ENCODE data around the gene SMPDL3B. TPM values are rescaled to one million over a fixed set of nuclear protein-coding genes. Genes with fewer than 3 reads are reported as not detected.

The SMPDL3B gene, protein sequence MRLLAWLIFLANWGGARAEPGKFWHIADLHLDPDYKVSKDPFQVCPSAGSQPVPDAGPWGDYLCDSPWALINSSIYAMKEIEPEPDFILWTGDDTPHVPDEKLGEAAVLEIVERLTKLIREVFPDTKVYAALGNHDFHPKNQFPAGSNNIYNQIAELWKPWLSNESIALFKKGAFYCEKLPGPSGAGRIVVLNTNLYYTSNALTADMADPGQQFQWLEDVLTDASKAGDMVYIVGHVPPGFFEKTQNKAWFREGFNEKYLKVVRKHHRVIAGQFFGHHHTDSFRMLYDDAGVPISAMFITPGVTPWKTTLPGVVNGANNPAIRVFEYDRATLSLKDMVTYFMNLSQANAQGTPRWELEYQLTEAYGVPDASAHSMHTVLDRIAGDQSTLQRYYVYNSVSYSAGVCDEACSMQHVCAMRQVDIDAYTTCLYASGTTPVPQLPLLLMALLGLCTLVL
- not detected for total RNA-seq

DNA sequence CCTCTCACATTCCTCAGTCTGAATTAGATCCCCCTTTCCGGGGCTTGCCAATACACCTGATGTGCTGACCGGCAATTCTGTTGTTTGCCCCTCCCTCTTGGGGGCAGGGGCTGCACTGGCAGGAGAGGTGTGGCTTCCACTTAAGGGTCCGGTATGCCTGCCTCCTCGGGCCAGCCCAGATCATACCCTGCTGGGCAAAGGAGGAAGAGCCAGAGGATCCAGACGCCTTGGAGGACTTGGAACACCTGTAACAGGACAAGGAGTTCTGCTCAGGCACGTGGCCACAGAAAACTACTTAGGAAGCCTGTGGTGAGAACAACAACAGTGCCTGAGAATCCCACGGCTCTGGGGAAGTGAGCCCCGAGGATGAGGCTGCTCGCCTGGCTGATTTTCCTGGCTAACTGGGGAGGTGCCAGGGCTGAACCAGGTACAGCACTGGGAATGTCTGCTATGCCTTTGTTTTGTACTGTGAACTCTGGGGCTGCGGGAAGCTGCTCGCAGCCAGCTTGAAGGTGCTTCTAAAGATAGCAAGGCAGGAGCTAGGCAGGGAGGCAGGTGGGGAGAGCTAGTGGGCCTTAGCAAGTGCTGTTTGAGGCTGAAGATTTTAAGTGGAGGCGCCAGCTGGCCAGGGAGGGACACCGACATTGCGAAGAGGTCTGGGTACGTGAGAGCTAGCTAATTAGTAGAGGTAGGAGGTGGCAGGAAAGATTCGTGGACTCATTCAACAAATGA, at the start of gene SMPDL3B:
Gene SMPDL3B, plus strand, starts transcription at position 183 of the 732 bp plus-strand sequence. Its CDS starts 184 bp downstream, at position 367.
- DNase-seq = no peak

DNA sequence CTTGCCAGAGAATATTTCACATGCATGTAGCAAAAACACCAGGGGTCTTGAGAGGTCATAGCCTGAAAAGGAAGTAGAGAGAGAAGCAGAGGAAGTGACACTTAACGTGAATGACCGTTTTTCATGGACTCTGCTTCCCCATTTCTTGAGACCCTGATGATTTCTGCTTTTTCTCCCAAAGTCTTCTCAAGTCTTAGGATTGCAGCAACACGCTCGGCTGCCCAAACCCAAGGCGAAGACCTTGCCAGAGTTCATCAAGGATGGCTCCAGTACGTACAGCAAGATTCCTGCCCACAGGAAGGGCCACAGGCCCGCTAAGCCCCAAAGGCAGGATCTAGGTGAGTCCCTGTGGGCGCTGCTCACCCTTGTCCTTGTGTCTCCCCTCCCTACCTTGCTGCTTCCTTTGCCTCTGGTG, 49.7 kb upstream of the SMPDL3B start:
- DNase-seq = no peak

DNA sequence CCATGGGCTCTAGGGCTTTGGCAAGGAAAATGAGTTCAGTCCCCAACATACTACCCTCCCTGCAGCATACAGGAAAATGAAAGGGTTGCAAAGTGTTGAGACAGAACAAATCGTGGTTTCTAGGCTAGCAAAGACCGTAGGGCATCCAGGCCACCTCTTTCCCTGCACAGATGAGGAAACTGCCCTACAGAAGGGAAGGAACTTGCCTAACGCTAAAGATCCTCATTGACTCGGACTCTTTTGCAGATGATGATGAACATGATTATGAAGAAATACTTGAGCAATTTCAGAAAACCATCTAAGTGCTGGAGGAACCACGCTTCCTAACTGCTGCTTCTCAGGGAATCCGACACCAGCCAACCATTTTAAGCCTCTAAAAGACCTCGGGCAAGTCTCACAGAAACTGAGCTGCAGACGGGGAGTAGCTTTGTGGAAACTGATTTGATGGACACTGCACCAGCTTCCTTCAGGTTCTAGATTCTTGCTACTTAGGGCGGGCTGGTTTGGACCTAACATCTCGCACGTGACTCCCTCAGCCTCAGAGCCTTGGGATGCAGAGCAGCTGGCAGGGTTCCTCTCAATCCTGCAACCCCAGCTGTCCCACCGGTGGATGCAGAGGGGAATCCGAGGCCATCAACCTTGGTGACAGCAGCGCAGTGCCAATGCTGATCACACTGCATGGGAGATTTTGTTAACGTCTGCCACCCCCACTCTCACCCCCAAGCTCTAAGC, 49.0 kb upstream of the SMPDL3B start:
- DNase-seq = no peak

DNA sequence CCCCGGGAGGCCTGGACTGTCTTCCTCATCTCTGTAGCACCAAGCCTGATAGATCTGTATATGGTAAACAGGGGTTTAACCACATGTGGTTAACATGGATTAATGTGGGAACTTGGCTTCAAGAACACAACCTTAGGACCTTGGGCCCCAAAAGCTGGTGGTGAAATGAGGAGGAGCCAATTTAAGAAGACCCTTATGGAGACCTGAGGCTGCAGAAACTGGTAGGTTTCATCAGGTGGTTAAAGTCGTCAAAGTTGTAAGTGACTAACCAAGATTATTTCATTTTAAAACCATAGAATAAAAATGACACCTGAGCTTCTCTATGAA, 48.5 kb upstream of the SMPDL3B start:
- no peak for DNase-seq

DNA sequence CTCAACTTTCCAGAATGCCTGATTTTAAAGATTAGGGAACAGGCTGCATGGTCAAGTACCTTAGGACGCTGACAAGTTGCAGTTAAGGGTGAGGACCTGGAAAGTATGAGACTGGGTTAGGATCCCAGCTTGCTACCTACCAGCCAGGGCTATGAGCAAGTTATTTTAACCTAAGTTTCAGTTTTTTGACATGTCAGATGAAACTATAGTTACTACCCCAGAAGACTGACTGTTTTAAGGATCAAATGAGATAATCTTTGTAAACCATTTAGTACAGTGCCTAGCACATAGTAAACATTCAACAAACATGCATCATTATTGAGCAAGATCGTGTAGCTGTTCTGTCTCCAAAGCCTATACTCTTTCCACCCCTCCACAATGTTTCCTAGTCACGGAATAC, 48.1 kb upstream of the SMPDL3B start:
- no peak for DNase-seq

DNA sequence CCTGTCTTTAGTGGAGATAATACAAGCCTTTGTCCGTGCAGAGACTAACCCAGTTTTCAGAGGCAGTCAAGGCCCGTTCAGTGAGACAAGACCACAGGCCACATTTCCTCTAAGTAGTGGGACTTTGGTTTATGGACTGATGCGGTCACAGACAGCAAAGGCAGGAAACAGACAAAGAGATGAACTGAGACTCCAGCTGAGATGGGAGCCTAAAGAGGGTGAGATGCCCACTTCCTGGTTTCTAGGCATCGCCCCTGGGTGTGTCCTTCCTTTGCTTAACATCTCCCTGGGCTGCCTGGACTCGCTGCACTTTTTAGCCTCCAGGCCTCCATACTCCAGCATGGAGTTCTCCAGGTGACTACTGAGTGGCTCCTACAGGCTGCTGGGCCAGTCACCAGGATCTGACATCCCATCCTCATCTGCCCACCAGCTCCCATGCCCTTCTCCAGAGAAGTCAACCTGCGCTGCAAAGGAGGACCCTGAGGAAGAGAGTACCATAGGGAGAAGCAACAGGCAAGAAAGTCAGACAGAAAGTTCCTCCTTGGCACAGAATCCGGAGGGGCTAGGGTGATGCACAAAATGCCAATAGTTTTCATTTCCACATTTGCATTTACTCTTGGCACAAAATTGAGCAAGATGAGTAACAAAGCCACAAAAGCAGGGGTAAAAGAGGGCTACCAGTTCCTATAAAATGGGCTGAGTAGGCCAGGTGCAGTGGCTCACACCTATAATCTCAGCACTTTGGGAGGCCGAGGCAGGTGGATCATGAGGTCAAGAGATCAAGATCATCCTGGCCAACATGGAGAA, 47.4 kb upstream of the SMPDL3B start:
- DNase-seq = no peak

DNA sequence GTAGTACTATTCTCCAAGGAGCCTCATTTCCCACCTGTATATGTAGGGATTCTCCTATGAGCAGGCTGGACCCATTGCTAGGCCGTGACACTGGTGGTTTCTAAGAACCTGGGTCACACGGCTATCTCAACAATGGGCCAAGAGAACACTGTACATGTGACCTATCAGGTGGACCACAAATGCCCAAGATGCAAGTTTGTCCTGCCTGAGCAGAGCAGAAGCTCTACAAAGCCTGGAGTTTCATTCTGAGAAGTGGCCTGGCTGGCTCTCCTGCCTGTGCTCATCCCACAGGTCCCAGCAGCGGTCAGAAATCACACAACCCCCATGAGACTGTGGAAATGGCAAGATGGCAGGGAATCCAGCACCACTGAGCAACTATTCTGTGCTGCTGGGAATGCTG, 45.3 kb upstream of the SMPDL3B start:
- DNase-seq = no peak

DNA sequence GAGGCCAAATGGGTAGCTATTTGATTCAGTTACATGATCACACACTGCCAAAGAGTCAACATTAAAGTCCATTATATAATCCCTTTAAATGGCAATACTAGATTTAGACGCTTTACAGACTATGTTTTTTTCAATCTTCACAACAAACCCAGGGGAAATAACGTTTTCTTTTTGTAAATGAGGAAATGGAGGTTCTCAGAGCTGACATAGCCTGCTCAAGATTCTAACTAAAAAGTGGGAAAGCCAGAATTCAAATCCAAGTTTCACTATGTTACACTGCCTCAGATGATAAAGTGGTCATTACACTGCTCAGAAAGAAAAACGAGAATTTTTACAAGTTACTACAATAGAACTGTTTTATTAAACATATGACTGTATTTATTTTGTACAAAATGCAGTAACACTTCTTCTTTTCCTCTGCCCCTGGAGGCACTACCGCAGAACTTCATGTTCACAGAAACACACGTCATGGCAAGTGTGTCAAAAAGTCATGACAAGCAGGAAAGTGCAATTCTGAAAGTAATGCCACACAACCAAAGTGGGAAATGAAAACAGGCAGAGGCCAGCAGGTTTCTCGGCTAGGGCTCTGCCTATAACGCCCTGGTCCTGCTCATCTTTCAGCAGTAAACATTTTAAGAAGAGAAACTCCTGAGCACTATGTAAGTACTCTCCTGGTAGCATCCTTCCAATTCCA, 43.5 kb upstream of the SMPDL3B start:
- DNase-seq = no peak

DNA sequence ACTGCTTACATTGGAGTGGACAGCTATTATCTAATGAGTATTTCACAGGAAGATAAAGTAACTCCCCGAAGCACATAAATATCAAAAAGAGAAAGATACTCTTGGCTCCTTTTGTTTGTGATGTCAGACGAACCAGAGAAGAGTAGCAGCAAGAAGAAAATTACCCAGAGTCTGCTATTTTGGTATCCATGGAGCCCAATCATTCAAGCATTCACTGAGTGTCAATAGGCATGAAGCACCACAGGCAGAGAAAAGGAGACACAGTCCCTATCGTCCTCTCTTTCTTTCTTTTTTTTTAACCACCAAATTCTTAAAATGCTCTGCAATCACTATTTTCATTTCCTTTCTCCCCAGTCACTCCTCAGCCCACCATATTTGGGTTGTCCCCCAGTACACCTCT, 40.3 kb upstream of the SMPDL3B start:
- no peak for DNase-seq

DNA sequence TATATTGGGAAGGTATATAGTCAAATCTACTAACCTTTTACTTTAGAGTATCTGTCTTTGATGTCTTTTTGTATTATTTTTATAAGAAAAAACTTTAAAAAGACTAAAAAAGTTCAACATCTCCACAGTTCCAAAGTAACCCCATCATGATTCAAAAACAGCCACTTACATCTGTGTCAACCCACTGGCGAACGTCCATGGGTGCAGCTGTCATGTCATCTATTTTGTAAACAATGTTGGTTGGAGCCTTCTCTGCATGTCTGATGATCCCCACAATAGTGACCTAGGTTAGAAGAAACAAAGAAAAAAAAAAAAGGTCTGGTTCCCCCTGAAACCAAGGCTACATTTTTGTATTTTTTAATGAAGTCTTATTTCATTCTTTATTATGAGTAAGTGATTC, 28.0 kb upstream of the SMPDL3B start:
- DNase-seq = no peak

DNA sequence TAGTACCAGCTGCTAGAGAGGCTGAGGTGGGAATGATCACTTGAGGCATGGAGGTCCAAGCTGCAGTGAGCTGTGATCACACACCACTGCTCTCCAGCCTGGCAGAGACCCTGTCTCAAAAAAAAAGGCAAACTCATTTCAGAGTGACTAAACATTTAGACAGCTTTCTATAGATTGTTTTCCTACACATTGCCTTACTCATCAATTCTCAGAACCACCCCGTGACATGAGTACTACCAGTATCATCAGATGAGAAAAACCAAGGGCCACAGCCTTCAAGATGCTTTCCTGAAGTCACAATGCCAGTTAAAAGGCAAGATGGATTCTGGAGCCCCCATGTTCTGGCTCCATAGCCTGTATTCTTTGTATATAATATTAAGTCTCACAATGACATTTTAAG, 22.4 kb upstream of the SMPDL3B start:
- no peak for DNase-seq

DNA sequence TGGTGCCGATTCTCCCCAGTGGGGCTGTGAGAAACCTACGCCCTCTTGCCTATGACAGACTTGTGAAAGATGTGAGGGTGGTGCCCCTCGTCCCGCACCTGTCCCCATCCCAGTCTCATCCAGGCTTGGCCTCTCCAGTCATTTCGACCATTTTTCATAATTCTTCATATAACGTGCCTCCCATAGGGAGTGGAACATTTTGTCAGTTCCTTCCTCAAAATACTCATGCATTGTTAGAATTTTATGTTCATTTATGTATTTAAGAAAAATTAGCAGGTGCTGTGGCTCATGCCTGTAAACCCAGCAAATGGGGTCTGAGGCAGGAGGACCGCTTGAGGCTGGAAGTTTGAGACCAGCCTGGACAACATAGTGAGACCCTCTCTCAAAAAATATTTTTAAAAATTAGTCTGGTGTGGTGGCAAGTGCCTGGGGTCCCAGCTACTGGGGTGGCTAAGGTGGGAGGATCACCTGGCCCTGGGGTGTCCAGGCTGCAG, 19.7 kb upstream of the SMPDL3B start:
- no peak for DNase-seq

DNA sequence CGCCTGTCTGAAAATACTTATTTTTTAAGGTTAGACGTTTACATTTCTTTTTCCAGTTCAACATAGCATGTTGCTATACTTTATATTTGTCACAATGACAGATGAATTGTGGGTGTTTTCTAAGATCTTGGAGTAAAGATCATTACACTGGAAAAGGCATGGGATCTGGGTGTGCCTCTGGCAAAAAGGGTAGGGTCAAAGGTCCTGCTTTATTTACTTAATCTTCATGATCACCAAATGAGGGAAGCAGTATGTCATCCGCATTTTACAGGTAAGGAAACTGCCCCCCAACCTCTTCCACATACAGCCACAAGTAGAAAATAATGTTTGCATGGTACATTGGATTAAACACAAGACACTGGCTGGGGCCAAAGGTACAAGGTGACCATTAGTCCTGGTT, 12.5 kb upstream of the SMPDL3B start:
- no peak for DNase-seq

DNA sequence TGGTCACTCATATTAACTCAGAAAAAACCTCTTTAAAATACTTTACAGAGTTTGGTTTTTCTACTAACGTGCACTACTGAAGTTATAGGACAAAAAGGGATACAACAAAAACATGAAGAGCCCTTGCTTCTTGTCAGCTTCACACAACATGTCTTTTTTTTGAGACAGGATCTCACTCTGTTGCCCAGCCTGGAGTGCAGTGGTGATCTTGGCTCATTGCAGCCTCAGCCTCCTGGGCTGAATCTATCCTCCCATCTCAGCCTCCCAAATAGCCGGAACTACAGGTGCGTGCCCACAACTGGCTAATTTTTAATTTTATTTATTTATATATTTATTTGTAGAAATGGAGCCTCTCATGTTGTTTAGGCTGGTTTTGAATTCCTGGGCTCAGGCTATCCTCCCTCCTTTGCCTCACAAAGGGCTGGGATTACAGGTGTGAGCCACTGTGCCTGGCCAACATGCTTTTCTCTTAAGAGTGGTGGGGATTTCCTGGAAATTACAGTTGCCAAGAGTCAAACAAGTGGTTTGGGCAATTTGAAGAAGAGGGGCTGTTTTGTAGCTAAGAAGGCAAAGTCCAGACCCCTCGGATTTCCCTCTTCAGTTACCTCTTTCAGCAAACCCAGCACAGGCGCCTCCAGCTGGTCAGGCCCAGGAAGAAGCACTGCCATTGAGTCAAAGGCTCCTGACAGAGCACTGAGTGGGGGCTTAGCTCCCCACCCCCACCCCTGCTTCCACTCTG, 6.4 kb upstream of the SMPDL3B start:
- DNase-seq = no peak

DNA sequence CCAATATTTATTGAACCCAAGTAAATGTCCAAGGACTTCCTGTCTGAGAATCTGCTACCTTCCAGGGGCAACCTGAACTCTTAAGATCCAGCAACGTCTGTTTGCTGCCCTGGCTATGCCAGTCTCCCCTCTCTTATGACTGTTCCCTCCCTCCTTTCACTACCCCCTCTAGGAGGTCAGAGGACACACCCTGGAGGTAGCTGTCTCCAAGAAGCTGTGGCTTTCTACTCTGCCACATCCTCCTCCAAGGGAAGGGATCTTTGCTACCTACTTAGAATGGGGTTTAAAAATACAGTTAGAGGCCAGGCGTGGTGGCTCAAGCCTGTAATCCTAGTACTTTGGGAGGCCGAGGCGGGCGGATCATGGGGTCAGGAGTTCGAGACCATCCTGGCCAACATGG, 3.6 kb upstream of the SMPDL3B start:
- DNase-seq = no peak

DNA sequence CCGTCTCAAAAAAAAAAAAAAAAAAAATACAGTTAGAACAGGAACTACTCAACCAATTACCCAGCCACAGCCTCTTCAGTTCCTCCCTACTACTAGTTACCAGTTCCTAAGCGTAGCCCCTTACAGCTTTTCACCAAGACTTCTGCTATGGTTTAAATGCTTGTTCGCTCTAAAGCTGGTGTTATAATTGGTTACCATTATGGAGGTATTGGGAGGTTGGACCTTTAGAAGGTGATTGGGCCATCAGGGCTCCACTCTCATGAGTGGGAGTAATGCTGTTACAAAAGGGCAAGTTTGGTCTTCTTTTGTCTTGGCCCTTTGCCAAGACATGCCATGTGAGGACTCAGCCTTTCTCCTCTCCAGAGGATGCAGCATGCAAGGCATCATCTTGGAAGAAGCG, 3.0 kb upstream of the SMPDL3B start:
- no peak for DNase-seq

DNA sequence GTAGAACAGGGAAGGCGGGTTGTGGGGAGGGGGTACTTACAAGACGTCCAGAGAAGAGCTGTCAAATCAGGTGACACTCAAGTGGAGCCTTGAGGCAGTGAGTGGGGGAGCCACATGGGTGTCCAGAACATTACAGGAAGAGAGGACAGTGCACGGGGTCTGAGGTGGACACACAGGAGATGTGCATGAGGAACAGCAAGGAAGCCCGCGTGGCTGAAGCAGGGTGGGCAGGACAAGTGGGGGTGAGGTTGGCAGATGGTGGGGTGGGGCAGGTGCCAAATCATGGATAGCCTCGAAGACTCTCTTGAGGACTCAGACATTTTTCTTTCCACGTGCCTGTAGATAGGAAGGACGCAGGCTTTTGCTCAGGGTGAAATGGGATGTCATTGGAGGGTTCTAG, 921 bp downstream of the SMPDL3B start:
- no peak for DNase-seq

DNA sequence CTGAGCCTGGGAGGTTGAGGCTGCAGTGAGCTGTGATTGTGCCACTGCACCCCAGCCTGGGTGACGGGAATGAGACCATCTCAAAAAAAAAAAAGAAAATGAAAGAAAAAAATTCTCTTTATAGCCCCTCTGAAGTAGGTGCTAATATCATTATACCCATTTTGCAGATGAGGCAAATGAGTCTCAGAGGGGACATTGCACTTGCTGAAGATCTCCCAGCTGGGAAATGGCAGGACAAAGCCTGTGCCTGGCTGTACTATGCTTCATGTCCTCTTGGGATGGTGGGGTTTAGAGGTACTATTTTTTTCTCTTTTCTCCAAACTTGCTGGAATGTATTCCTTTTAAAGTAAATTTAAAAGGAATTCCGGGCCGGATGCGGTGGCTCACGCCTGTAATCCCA, 1.6 kb downstream of the SMPDL3B start:
- DNase-seq = no peak

DNA sequence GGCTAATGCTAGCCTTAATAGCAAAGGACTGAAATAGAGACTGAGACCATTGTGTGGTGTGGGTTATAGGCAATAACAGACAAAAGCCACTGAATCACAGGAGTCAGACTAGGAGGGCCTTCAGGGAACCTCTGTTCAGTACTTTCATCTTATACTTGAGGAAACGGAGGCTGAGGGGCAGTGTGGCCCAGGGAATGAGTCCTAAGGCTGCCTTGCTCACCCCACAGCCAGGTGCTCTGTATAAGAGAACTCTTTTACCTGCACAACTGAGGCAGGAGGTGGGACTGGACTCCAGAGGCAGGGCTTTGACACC, 2.7 kb downstream of the SMPDL3B start:
- no peak for DNase-seq

DNA sequence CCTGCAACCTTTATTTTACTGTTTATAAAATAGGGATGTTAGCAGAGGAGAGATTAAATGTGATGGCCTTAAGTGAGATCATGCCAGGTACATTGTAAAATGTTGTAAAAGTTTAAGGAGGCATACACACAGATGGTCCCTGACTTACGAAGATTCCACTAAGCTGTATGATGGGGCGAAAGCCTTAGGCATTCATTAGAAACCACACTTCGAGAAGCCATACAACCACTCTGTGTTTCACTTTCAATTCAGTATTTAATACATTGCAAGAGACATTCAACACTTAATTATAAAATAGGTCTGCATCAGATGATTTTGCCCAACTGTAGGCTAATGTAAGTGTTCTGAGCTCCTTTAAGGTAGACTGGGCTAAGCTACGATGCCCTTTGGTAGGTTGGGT, 3.7 kb downstream of the SMPDL3B start:
- DNase-seq = no peak

DNA sequence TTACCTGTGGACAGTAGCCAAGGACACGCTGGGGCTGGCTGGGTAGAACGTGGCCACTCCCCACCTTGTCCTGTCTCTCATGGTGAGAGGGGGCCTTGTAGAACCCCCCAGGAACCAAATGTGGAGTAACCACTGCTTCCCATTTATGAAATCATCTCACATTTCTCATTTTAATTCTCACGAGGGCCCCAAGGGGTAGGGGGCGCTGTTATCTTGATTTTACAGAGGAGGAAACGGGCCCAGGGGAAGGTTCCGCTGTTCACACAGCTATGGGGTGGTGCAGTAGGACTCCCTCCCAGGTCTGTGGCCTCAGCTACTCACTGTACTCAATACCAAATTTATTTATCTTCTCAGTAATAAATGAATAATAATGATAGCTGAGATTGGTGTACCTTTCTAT, 5.5 kb downstream of the SMPDL3B start:
- peak; percentile 69 for DNase-seq

Measured in effector CD4-positive, alpha-beta T cell (primary cell).